ENCODE results near the gene SENP6.

SENP6 gene

GRCh38 chr6:75601304-75602245 is at the start of gene SENP6:
SENP6 (plus strand) TSS chr6:75601880; CDS start chr6:75602525, 645 bp downstream.
- Histone ChIP-seq H3K9ac (peak within 1 kb of the TSS; percentile 99), H3K27ac (peak within 1 kb of the TSS; percentile 97), H3K36me3 (ENCODE audit: control insufficient read depth, insufficient read depth, low read length) (no peaks in the 10 kb centered on the region), H3K79me2 (peaks cover 43% of the 10 kb centered on the region), H3K4me3 (ENCODE audit: low read depth, low read length) (peak within 1 kb of the TSS; percentile 94), H3K4me1 (peaks cover 3% of the 10 kb centered on the region), H3K27me3 (ENCODE audit: control insufficient read depth, insufficient read depth, low read length) (no peaks in the 10 kb centered on the region), H2AFZ (peak within 1 kb of the TSS; percentile 94), H3K9me3 (ENCODE audit: control insufficient read depth, low read length) (no peaks in the 10 kb centered on the region), H3K4me2 (ENCODE audit: low read length) (peak within 1 kb of the TSS; percentile 92)
- no peak for TF ChIP-seq CTCF (IDR thresholded peaks at IDR 0.05)

- H3K27ac ChIP-seq = no peak overlapping the region
- no peaks in the 10 kb centered on the region for H3K4me1 ChIP-seq
- no peak overlapping the region for H3K4me2 ChIP-seq (ENCODE audit: low read length)
- H3K4me3 ChIP-seq (ENCODE audit: low read depth, low read length) = no peak overlapping the region
- TF ChIP-seq CTCF (IDR thresholded peaks at IDR 0.05) = no peak
- H2AFZ ChIP-seq = no peak overlapping the region
- H3K79me2 ChIP-seq = no peaks in the 10 kb centered on the region
- H3K27me3 ChIP-seq (ENCODE audit: control insufficient read depth, insufficient read depth, low read length) = no peaks in the 10 kb centered on the region
- no peak overlapping the region for H3K9ac ChIP-seq
- no peaks in the 10 kb centered on the region for H3K36me3 ChIP-seq (ENCODE audit: control insufficient read depth, insufficient read depth, low read length)
- H3K9me3 ChIP-seq (ENCODE audit: control insufficient read depth, low read length) = no peaks in the 10 kb centered on the region
Observed at GRCh38 chr6:75556240-75556639, 45.4 kb upstream of the SENP6 start.

GRCh38 chr6:75557068-75557467 is 44.6 kb upstream of the SENP6 start:
- no peak overlapping the region for H2AFZ ChIP-seq
- H3K9ac ChIP-seq = no peak overlapping the region
- no peaks in the 10 kb centered on the region for H3K4me1 ChIP-seq
- H3K27ac ChIP-seq = no peak overlapping the region
- no peak for TF ChIP-seq CTCF (IDR thresholded peaks at IDR 0.05)
- no peaks in the 10 kb centered on the region for H3K36me3 ChIP-seq (ENCODE audit: control insufficient read depth, insufficient read depth, low read length)
- H3K4me3 ChIP-seq (ENCODE audit: low read depth, low read length) = no peak overlapping the region
- no peaks in the 10 kb centered on the region for H3K9me3 ChIP-seq (ENCODE audit: control insufficient read depth, low read length)
- no peaks in the 10 kb centered on the region for H3K27me3 ChIP-seq (ENCODE audit: control insufficient read depth, insufficient read depth, low read length)
- H3K4me2 ChIP-seq (ENCODE audit: low read length) = no peak overlapping the region
- H3K79me2 ChIP-seq = no peaks in the 10 kb centered on the region

GRCh38 chr6:75563032-75563431 is 38.6 kb upstream of the SENP6 start:
- Histone ChIP-seq H3K4me2 (ENCODE audit: low read length) (no peak overlapping the region), H3K9me3 (ENCODE audit: control insufficient read depth, low read length) (no peaks in the 10 kb centered on the region), H3K27me3 (ENCODE audit: control insufficient read depth, insufficient read depth, low read length) (no peaks in the 10 kb centered on the region), H3K4me3 (ENCODE audit: low read depth, low read length) (no peak overlapping the region), H3K79me2 (no peaks in the 10 kb centered on the region), H3K27ac (no peak overlapping the region), H2AFZ (no peak overlapping the region), H3K4me1 (no peaks in the 10 kb centered on the region), H3K36me3 (ENCODE audit: control insufficient read depth, insufficient read depth, low read length) (no peaks in the 10 kb centered on the region), H3K9ac (no peak overlapping the region)
- no peak for TF ChIP-seq CTCF (IDR thresholded peaks at IDR 0.05)

Data from parathyroid adenoma (tissue), 2 donors.